K562 (cell line): ENCODE results near the gene WDR91. TPM values are rescaled to one million over a fixed set of nuclear protein-coding genes. Genes with fewer than 3 reads are reported as not detected.
"Not testable (repeated sequence)": the region's sequence is repeated elsewhere in the genome, so short reads cannot be mapped to it uniquely, and the experiment has no call there.

Experiments
- ATAC-seq: fragments of 200-7000 bp; cut with Tn5 transposase; 3 replicates; pipeline ENCODE4 v1.9.1; 2020; ENCODE audit warnings: moderate library complexity
- BruUV-seq: library from RNA; stranded (reverse); fragments of 400-500 nt; replicated peaks from 2 replicates; lab custom pipeline; 2021; lab: Mats Ljungman, UMichigan
- CTCF ChIA-PET: fragments of 300-600 bp; formaldehyde crosslinking; extraction: SDS; loops from one replicate; lab custom pipeline; 2021; ENCODE audit warnings: low intra/inter-chr PET ratio; lab: Yijun Ruan, JAX
- POLR2A ChIA-PET: fragments of 300-600, 350-650 bp; sonication (Branson Sonifier 250); formaldehyde crosslinking; extraction: SDS; loops from one replicate; lab custom pipeline; 2021; ENCODE audit warnings: antibody characterized with exemption, inconsistent platforms; lab: Yijun Ruan, JAX
- DNase-seq, 4 experiments: peaks; one replicate each; pipeline versions ENCODE4 v3.0.0 to v3.0.0-alpha.2; 2011 to 2018; ENCODE audit warnings: low spot score in 3 of 4, mixed read lengths in 3 of 4; ENCODE audit errors: extremely low read depth in 1 of 4
- FAIRE-seq: peaks from 2 replicates; lab custom pipeline; 2011; peaks lifted over from hg19 to GRCh38; lab: Jason Lieb, UNC
- H2AFZ ChIP-seq: 2 replicates; pipeline ENCODE4 v1.6.0; 2011; ENCODE audit warnings: low read depth, low read length, control low read depth, inconsistent platforms
- H3K27ac ChIP-seq: fragments of 200-600 bp; 3 replicates; pipeline ENCODE4 v1.8.0; 2011; ENCODE audit warnings: low read depth, mild to moderate bottlenecking, control low read depth, inconsistent platforms, low read length, moderate library complexity, mixed read lengths; ENCODE audit errors: extremely low read depth
- H3K27me3 ChIP-seq, 2 experiments: fragments of 300-600 bp in 1 of 2; 2 replicates in 1 of 2; 3 replicates in 1 of 2; pipeline versions ENCODE4 v1.6.0 to v1.8.0; 2011; ENCODE audit warnings: inconsistent platforms in 2 of 2, low read length in 2 of 2, mild to moderate bottlenecking in 1 of 2, mixed read lengths in 1 of 2, moderate library complexity in 1 of 2; ENCODE audit not compliant: control insufficient read depth in 2 of 2, insufficient read depth in 2 of 2
- H3K36me3 ChIP-seq: fragments of 300-600 bp; 3 replicates; pipeline ENCODE4 v1.8.0; 2011; ENCODE audit warnings: mild to moderate bottlenecking, low read length, inconsistent platforms; ENCODE audit not compliant: control insufficient read depth, insufficient read depth
- H3K4me1 ChIP-seq, 2 experiments: fragments of 200-600 bp in 1 of 2; replicated peaks in 1 of 2; 2 replicates in 1 of 2; 3 replicates in 1 of 2; pipeline versions ENCODE4 v1.5.1 to v1.8.0; 2011; ENCODE audit warnings: inconsistent platforms in 2 of 2, low read length in 2 of 2, mild to moderate bottlenecking in 1 of 2, mixed read lengths in 1 of 2, moderate library complexity in 1 of 2; ENCODE audit not compliant: control insufficient read depth in 2 of 2, insufficient read depth in 2 of 2
- H3K4me2 ChIP-seq: 2 replicates; pipeline ENCODE4 v1.6.1; 2011; ENCODE audit warnings: low read length, control low read depth, inconsistent platforms, mixed read lengths; ENCODE audit not compliant: insufficient read depth
- H3K4me3 ChIP-seq: fragments of 200-600 bp; sonication (generic), shearing (Covaris generic); 2 replicates; pipeline ENCODE4 v1.5.1; 2016; ENCODE audit warnings: control low read depth, inconsistent platforms
- H3K79me2 ChIP-seq: fragments of 200-600 bp; 3 replicates; pipeline ENCODE4 v1.8.0; 2011; ENCODE audit warnings: low read length, inconsistent platforms; ENCODE audit not compliant: control insufficient read depth, insufficient read depth
- H3K9ac ChIP-seq, 2 experiments: 2 replicates each; pipeline versions ENCODE4 v1.6.0 to v1.6.1; 2011; ENCODE audit warnings: low read depth in 2 of 2, low read length in 2 of 2, control low read depth in 1 of 2, inconsistent platforms in 1 of 2, mild to moderate bottlenecking in 1 of 2, mixed read lengths in 1 of 2; ENCODE audit not compliant: insufficient read depth in 1 of 2
- H3K9me1 ChIP-seq: one replicate; pipeline ENCODE4 v1.6.0; 2011; ENCODE audit warnings: inconsistent platforms, mild to moderate bottlenecking, low read length, moderate library complexity; ENCODE audit not compliant: control insufficient read depth, insufficient read depth
- H3K9me3 ChIP-seq: replicated peaks from 2 replicates; pipeline ENCODE4 v1.5.1; 2011; ENCODE audit warnings: low read depth, low read length, inconsistent platforms; ENCODE audit not compliant: control insufficient read depth, insufficient read depth
- H4K20me1 ChIP-seq: replicated peaks from 2 replicates; pipeline ENCODE4 v1.6.1; 2011; ENCODE audit warnings: low read length, inconsistent platforms, mixed read lengths; ENCODE audit not compliant: control insufficient read depth, insufficient read depth
- CREB5 ChIP-seq: fragments of 250-450 bp; sonication (Bioruptor Pico); IDR thresholded peaks from 2 replicates; pipeline ENCODE4 v1.5.0; 2020; ENCODE audit warnings: mild to moderate bottlenecking
- ESRRB ChIP-seq: fragments of 250-450 bp; sonication (Bioruptor Pico); IDR thresholded peaks from 2 replicates; pipeline ENCODE4 v1.5.0; 2020; ENCODE audit warnings: mild to moderate bottlenecking, moderate library complexity, borderline replicate concordance
- MBD1 ChIP-seq: fragments of 250-450 bp; sonication (Bioruptor Pico); IDR thresholded peaks from 2 replicates; pipeline ENCODE4 v1.8.0; 2022; ENCODE audit warnings: inconsistent platforms
- MIER1 ChIP-seq: fragments of 450-650 bp; IDR thresholded peaks from 2 replicates; pipeline ENCODE4 v1.6.1; 2016; ENCODE audit warnings: antibody characterized with exemption, mild to moderate bottlenecking, low read depth
- SMARCA4 ChIP-seq: fragments of 450-650 bp; IDR thresholded peaks from 2 replicates; pipeline ENCODE4 v1.6.1; 2016
- ZNF197 ChIP-seq: fragments of 200-800 bp; sonication (Bioruptor generic); IDR thresholded peaks from 2 replicates; pipeline ENCODE4 v1.6.1; 2016; ENCODE audit warnings: low read depth, missing genetic modification characterization, missing compliant biosample characterization
- ZNF41 ChIP-seq: fragments of 250-450 bp; sonication (Bioruptor Pico); conservative IDR thresholded peaks from 2 replicates; pipeline ENCODE4 v1.4.0; 2020; ENCODE audit warnings: mild to moderate bottlenecking
- ZNF518B ChIP-seq: fragments of 250-450 bp; sonication (Bioruptor Pico); IDR thresholded peaks from 2 replicates; pipeline ENCODE4 v1.5.0; 2021; ENCODE audit warnings: mild to moderate bottlenecking, moderate library complexity
- ZNF592 ChIP-seq: fragments of 450-650 bp; IDR thresholded peaks from 2 replicates; pipeline ENCODE4 v1.6.1; 2017; ENCODE audit warnings: antibody characterized with exemption, mild to moderate bottlenecking
- WGBS: fragments of 100-300 bp; shearing (Covaris generic); methylation state at CpG from one replicate; pipeline ENCODE4 v1.1.6; 2016; ENCODE audit warnings: low coverage, mixed read lengths; ENCODE audit not compliant: insufficient coverage; ENCODE audit errors: missing lambda C conversion rate; 5-methylcytosine and 5-hydroxymethylcytosine counted together
- in situ Hi-C: fragments of 300-500 bp; cut with MboI; formaldehyde crosslinking; loops from 4 replicates; pipeline ENCODE4 v1.15.0; 2018; ENCODE audit warnings: inconsistent platforms, mixed read lengths
- intact Hi-C: fragments of 100-400 bp; cut with micrococcal nuclease; formaldehyde crosslinking; loops from 2 replicates; pipeline ENCODE4 v1.14.2; 2022
- polyA plus RNA-seq, 8 experiments: library from polyadenylated mRNA; depleted of rRNA in 4 of 8; stranded (reverse) in 5 of 8; unstranded in 3 of 8; fragments of >200 nt; fragmentation: Nextera tagmentation in 2 of 8; fragmentation: Illumina TruSeq in 1 of 8; extraction: Ambion mirVana in 2 of 8; extraction: Trizol in 1 of 8; gene quantifications; 2 replicates each; pipeline versions ENCODE4 v1.2.1 to v1.2.3, GENCODE V29; 2011 to 2014; ENCODE audit warnings: inconsistent platforms in 1 of 8, missing spikeins in 1 of 8
- total RNA-seq, 7 experiments: library from RNA; depleted of rRNA in 6 of 7; stranded (reverse); fragments of >200 nt in 6 of 7; fragmentation: Illumina TruSeq in 2 of 7; extraction: Trizol in 2 of 7; gene quantifications; 2 replicates each; pipeline versions ENCODE4 v1.2.1 to v1.2.3, GENCODE V29; 2011 to 2021; ENCODE audit warnings: low replicate concordance in 1 of 7

WDR91 gene
- total and polyA plus RNA-seq, 9 of the 15 experiments (the other 6 are each of a cell fraction or from before 2014, with no cell fraction given): 1.9 to 18.2 (median 9.8) TPM

GRCh38 chr7:135170998-135171481 lies 40.3 kb downstream of the WDR91 start:
- in situ Hi-C loops, H3K9me3 ChIP-seq, DNase-seq, FAIRE-seq, H3K9me1 ChIP-seq, H4K20me1 ChIP-seq, ATAC-seq, H3K27me3 ChIP-seq: not testable (repeated sequence)
- Histone ChIP-seq H3K27ac (peak overlapping the region; percentile 95), H3K9ac (peak overlapping the region; percentile 96 to 100), H3K79me2 (peaks cover 33% of the 10 kb centered on the region), H2AFZ (peak overlapping the region; percentile 93), H3K36me3 (peaks cover 29% of the 10 kb centered on the region), H3K4me2 (peak overlapping the region; percentile 88), H3K4me1 (peaks cover 15 to 30% of the 10 kb centered on the region in 2 experiments; a peak in 4 of 5 replicates), H3K4me3 (peak overlapping the region; percentile 83)
- ChIA-PET CTCF (interaction anchor here (0.7 kb wide), 1 partner anchor 539 kb away, joined by 3 read pairs; no protein-coding TSS in a partner anchor), POLR2A (interaction anchor here (0.5 to 1.8 kb wide), 14 partner anchors 9 to 552 kb away, joined by 3 to 10 read pairs (median 3); partner anchors contain the start of gene BPGM)
- BruUV-seq: TSS peak; percentile 94
- whole genome bisulfite sequencing: 38% methylated on average over 12 of the region's 12 CpGs
- intact Hi-C loops: loop anchor here (1.0 to 10.0 kb wide), 5 partner anchors 217 to 539 kb away; partner anchors contain the start of gene BPGM
- TF ChIP-seq CREB5 (CRISPR knock-in tag) (0 out of 2 replicates have a peak, but pooled peaks have one; percentile 66), ZNF518B (CRISPR knock-in tag) (0 out of 2 replicates have a peak, but pooled peaks have one; percentile 58), ESRRB (CRISPR knock-in tag) (0 out of 2 replicates have a peak, but pooled peaks have one; percentile 57), ZNF592 (peak; percentile 24; the same call in 1 of the 2 replicates), SMARCA4 (0 out of 2 replicates have a peak, but pooled peaks have one; percentile 28), ZNF197 (CRISPR knock-in tag) (peak; percentile 12; the same call in 1 of the 2 replicates), MBD1 (CRISPR knock-in tag) (peak; percentile 78; the same call in 1 of the 2 replicates), ZNF41 (CRISPR knock-in tag) (0 out of 2 replicates have a peak, but pooled peaks have one; percentile 36), MIER1 (0 out of 2 replicates have a peak, but pooled peaks have one; percentile 30)
